HPDE6-E6E7 (cell line): ENCODE measurements around the gene UBE2I.

Experiments used
- DNase-seq: peaks from one replicate; pipeline ENCODE4 v3.0.0; 2011; ENCODE audit warnings: missing footprints; ENCODE audit errors: extremely low spot score

UBE2I gene

DNA sequence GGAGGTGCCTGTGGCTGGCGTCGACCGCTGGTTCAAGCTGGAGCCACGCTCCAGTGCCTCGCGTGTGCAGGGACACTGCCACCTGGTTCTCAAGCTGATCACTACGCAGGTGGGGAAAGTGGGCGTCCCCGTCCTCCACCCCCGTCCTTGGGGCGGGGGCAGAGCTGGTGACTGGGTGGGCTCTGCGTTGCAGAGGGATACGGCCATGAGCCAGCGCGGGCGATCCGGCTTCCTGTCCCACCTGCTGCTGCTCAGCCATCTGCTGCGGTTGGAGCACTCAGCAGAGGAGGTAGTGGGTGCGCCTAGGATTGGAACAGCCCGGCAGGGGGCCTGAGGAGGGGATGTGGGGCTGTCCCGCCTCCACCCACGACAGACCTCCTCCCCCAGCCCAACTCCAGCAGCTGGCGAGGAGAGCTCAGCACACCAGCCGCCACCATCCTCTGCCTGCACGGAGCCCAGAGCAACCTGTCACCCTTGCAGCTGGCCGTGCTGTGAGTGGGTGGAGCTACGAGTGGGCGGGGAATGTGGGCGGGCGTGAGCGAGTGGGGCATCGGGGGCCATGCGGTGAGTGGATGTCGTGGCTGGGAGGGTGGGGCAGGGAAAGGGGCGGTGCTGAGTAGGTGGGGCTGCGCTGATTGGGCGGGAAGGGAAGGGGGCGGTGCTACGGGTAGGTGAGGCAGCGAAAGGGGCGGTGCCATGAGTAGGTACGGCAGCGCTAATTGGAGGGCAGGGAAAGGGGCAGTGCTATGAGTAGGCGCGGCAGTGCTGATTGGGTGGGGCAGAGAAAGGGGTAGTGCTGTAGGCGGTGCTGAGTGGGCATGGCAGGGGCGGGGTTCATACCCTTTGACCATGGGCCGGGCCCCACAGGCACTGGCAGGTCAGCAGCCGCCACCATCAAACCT, 33.3 kb downstream of the UBE2I start:
- DNase-seq = peak; percentile 99

DNA sequence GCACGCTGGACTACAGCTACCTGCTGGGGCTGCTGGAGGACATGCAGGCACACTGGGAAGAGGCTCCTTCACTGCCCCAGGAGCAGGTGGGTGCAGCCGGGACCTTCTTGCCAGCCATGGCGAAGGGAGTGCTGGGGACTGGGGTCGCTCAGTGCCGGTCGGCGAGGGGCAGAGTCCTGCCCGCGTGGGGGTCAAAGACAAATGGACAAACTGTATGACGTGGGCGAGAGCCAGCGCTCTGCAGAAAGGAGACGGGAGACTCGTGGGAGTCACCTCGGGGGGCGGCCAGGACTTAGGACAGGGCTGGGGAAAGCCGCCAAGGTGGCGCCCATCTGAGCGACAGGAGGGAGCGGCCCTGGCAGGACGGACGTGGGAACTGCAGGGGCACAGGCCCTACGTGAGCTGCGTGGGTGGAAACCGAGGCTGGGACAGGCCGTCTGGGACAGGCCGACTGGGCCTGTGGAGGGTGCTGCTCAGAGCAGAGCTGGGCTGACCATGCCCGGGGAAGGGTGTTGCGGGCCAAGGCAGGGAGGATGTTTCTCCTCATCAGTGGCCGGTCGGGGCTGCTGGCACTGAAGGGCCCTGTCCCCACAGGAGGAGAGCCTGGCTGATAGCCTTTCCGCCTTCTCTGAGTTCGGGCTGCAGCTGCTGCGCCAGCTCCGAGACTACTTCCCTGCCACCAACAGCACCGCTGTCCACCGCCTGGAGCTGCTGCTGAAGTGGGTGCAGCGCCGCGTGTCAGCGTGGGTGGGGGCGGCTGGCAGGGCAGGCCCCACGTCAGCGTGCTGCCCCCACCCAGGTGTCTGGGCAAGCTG, 34.2 kb downstream of the UBE2I start:
- peak; percentile 19 for DNase-seq

DNA sequence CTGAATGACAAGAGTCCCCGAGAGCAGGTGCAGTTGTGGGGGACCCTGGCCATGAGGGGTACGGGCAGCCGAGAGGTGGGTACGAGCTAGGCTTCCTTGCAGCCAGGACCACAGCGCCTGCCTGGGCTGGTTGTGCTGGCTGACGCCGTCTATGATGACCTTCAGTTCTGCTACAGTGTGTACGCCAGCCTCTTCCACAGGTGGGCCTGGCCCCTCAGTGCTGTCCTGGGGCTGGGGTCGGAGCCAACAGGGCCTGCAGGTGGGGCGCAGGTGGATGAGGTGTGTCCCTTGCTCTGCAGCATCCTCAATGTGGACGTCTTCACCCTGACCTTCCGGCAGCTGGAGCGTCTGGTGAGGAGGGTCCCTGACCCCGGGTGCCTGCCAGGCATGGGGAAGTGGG, 35.1 kb downstream of the UBE2I start:
- DNase-seq = no peak

DNA sequence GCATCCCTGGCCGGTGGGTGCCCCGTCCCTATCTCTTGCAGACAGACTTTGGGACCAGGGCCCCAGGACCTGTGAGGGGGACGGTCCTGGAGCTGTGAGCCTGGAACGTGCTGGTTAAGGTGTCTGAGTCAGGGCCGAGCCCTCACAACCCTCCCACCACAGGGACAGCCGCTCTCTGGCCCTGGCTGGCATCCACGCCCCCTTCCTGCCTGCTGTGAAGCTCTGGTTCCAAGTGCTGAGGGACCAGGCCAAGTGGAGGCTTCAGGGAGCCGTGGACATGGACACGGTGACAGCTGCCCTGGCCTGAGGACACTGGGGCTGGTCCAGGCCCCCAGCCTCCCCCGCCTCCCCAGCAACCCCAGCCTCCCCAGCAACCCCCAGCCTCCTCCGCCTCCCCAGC, 35.7 kb downstream of the UBE2I start:
- no peak for DNase-seq

DNA sequence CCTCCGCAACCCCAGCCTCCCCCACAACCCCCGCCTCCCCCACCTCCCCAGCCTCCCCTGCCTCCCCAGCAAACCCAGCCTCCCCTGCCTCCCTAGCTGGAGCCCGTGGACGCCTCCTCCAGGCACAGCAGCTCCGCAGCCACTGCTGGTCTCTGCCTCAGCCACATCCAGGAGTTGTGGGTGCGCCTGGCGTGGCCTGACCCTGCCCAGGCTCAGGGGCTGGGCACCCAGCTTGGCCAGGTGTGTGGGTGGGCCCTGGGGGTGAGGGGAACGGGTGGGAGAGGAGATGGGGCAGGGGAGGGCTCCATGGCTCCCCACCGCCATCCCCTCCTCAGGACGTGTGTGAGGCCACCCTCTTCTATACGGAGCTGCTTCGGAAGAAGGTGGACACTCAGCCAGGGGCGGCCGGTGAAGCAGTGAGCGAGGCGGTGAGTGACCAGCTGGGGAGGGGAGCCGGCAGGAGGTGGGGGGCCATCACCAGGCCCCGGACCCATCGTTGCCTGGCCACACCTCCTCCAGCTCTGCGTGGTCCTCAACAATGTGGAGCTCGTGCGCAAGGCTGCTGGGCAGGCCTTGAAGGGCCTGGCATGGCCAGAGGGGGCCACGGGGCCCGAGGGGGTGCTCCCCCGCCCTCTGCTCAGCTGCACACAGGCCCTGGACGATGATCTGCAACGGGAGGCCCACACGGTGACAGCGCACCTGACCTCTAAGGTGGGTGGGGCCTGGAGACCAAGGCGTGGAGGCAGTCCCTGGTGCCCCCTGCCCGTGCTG, 36.4 kb downstream of the UBE2I start:
- DNase-seq = no peak

DNA sequence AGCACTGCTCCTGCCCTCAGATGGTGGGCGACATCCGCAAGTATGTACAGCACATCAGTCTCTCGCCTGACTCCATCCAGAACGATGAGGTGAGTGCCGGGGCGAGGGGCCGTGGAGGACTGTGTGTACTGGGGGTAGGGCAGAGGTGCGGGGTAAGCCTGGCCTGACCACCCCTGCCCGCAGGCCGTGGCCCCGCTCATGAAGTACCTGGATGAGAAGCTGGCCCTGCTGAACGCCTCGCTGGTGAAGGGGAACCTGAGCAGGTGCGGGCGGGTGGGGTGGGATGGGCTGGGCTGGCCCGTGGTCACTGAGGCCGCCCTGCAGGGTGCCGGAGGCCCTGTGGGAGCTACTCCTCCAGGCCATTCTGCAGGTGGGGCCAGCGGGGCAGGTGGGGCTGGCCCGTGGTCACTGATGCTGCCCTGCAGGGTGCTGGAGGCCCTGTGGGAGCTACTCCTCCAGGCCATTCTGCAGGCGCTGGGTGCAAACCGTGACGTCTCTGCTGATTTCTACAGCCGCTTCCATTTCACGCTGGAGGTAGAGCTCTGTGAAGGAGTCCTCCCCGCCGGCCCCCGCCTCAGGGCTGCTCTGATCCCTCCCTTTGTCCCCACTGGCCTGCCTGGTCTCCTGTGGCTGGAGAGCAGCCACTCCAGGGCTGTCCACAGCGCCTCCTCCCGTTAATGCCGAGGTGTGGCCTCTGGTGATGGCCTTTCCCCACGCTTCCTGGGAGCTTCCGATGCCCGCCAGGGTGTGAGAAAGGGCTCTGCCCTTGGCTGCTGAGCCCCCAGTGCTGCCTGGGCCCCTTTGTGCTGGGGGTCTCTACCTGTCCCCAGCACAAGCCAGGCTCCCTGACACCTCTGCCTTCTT, 37.2 kb downstream of the UBE2I start:
- DNase-seq = no peak

DNA sequence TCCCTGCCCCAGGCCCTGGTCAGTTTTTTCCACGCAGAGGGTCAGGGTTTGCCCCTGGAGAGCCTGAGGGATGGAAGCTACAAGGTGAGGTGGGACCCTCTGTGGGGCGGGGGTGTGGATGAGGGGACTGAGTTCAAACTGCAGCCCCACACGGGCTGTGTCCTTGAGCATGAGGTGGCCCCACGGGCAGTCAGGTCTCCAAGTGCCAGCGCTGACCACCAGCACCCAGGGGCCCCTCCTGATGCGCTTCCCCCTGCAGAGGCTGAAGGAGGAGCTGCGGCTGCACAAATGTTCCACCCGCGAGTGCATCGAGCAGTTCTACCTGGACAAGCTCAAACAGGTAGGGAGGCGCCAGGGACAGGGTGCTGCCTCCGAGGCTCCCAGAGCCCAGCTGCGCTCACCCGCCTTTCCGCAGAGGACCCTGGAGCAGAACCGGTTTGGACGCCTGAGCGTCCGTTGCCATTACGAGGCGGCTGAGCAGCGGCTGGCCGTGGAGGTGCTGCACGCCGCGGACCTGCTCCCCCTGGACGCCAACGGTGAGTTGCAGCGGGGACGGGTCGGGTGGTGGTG, 37.9 kb downstream of the UBE2I start:
- DNase-seq = no peak

DNA sequence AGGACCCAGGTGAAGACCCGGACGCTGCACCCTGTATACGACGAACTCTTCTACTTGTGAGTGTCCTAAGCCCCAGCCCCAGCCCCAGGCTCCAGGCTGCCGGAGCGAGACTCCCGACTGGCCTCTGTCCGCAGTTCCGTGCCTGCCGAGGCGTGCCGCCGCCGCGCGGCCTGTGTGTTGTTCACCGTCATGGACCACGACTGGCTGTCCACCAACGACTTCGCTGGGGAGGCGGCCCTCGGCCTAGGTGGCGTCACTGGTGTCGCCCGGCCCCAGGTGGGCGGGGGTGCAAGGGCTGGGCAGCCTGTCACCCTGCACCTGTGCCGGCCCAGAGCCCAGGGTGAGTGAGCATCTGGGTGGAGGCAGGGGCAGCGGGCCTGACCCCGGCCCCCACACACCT, 38.5 kb downstream of the UBE2I start:
- DNase-seq = no peak

DNA sequence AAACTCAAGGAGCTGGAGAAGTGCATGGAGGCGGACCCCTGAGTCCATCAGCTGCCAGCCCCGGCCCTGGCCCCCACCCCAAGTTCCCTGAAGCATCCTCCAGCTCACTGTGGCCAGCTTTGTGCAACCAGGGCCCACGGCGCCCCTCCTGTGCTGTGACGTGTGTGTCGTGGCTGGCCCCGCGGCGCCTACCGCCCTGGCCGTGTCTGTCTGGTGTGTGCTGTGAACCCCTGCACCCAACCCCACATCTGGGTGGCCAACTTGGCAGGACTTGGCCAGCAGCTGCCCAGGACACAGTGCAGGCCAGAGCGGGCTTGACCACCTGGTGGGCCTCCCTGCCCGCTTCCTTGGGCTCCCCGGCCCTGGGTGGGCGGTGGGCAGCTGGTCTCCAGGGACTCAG, 39.0 kb downstream of the UBE2I start:
- DNase-seq = no peak

DNA sequence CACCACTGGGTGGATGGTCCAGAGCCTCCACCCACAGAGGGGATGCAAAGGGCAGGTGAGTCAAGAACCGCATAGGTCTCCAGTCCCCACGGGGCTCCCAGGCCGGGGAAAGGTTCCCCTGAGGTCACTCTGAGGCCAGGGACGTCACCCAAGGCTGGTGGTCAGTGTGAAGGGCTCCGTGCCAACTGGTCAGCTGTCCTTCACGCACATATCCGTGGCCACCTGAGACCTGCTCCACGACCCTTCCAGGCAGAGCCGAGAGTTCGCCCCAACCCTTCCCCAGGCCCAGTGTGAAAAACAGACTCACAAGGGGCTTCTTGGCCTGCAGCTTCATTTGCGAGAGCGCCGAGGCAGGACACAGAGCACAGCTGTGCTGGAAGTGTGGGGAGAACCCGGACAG, 39.5 kb downstream of the UBE2I start:
- DNase-seq = no peak

DNA sequence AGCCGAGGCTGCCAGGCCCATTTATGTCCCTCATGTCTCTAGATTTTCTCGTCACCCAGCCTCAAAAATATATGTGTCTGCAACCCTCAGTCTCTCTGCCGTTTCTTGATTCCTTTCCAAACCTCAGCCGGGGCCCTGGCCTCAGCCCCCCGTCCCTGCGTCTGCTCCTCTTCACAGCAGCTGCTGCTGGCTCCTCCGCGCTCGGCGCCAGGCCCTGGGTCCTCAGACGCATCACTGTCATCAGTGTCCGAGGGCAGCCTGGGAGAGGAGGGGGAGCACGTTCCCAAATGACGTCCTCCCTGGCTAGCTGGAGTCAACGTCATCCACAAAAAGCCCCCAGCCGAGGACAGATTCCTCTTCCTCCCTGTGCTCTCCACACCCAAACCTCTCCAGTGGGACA, 39.9 kb downstream of the UBE2I start:
- no peak for DNase-seq

DNA sequence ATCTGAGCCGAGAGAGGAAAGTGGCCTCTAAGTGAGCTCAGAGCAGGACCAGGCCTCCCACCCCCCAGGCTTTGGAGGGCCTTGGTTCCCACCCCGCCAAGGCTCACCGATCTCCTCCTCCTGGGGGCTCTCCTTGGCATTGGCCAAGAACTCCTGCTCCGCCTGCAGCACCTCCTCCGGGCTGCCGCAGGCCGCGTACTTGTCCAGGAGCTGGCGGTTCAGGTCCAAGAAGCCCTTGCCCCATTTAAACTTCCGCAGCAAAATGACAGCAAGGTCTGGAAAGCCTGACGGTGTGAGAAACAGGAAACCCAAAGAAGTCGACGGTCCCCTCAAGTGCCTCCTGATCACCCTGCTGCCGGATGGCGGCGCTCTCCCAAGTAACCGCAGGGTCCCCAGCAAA, 40.5 kb downstream of the UBE2I start:
- no peak for DNase-seq

DNA sequence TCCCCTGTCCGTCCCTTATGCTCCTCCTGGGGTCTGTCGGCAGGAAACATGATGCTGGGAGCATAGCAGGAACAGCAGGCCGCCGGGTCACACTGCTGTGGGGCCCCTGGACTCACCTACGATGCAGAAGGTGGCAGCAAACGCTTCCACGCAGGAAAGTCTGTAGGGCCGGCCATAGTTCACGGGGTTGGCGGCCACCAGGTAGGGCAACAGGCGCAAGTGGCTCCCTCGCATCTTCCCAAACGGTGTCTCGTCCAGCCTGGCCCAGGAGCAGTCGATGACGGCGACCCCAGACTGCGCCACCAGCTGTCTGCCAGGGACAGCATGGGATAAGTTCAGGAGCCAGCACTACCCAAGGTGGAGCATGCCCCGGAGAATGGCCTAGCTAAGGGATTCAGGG, 41.3 kb downstream of the UBE2I start:
- DNase-seq = no peak

DNA sequence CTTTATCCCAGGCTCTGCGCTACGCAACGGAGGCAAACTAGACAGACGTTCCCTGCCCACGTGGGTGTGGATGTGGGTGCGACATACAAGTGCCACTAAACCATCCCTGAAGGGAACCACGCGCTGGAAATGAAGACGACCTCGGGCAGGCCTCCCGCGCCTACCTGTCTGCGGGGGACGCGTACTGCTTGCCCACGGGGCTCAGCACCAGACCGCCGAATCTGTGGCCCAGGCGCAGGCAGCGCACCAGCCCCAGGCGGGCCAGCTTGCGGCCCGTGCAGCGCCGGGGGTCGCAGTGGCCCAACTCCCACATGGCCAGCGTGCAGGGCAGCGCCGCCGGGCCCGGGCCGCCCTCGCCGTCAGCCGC, 41.8 kb downstream of the UBE2I start:
- DNase-seq = no peak

DNA sequence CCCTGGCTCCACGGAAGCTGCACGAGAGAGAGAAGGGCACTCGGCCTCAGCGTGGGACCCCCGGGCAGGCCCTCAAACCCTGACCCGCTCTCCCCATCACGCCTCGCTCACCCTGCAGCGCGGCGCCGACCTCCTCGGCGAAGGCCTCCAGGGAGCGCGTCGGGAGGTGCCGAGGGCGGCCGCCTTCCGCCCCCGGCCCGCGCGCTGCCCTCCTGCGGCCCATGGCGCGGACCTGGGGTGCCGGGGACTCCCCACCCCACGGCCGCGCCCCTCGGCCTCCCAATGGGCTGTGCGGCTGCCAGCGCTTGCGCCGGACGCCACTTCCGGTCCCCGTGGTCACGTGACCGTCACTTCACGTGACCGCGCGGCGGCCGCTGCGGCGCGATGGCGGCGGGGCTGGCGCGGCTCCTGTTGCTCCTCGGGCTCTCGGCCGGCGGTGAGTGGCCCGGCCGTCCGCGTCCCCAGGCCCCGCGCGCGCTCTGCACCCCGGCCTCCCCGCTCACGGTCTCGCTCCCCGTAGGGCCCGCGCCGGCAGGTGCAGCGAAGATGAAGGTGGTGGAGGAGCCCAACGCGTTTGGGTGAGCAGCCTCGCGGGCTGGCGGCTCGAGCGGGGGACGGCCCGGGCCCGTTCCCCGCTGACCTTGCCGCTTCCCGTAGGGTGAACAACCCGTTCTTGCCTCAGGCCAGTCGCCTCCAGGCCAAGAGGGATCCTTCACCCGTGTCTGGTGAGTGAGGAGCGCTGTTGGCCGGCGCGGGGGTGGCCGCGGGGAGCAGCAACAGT, 42.3 kb downstream of the UBE2I start, which contains the start of the genes GNPTG and TSR3:
Gene GNPTG (plus strand): TSS at position 350 of the 781 bp plus-strand sequence. CDS start 35 bp downstream, at position 385.
Gene TSR3 (minus strand): TSS at position 297 of the 781 bp plus-strand sequence. CDS start 74 bp downstream, at position 223.
- peak; percentile 77 for DNase-seq

DNA sequence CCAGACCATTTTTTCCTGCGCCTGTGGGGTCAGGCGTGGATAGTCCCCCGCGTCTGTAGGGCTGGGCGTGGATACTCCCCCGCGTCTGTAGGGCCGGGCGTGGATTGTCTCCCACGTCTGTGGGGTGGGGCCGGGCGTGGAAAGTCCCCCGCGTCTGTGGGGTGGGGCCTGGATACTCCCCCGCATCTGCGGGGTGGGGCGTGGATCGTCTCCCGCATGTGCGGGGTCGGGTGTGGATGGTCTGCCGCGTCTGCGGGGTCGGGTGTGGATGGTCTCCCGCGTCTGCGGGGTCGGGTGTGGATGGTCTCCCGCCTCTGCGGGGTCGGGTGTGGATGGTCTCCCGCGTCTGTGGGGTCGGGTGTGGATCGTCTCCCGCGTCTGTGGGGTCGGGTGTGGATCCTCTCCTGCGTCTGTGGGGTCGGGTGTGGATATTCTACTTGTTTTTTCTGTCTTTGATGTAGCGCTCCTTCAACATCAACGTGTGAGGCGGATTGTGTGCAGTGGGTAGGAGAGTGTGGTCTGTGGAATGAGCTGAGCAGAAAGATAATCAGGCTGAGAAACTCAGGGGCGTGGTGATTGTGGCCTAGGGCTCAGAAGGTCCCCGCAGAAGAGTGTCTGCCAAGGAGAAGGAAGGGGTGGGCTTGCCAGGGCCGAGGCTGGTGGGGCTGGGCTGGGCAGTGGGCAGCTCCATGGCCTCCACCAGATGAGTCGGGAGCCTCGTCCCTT, 45.5 kb downstream of the UBE2I start:
- DNase-seq = no peak

DNA sequence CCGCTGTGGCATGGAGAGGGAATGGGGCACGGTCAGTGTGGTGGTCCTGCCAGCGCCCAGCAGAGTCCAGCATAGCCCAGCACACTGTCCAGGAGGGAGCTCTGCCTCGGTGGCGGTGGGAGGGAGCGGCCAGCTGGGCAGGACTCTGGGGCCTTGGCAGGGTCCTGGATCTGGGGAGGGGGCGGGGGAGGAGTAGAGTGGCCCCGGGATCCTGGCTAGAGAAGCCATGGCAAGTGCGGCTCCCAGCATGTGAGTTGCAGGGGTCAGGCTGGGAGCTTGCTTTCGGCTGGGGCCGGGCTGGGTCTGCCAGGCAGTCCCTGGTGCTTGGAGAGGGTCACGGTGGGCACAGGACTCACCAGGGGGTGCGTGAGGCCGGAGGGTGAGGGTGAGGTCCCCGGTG, 46.2 kb downstream of the UBE2I start:
- DNase-seq = no peak

DNA sequence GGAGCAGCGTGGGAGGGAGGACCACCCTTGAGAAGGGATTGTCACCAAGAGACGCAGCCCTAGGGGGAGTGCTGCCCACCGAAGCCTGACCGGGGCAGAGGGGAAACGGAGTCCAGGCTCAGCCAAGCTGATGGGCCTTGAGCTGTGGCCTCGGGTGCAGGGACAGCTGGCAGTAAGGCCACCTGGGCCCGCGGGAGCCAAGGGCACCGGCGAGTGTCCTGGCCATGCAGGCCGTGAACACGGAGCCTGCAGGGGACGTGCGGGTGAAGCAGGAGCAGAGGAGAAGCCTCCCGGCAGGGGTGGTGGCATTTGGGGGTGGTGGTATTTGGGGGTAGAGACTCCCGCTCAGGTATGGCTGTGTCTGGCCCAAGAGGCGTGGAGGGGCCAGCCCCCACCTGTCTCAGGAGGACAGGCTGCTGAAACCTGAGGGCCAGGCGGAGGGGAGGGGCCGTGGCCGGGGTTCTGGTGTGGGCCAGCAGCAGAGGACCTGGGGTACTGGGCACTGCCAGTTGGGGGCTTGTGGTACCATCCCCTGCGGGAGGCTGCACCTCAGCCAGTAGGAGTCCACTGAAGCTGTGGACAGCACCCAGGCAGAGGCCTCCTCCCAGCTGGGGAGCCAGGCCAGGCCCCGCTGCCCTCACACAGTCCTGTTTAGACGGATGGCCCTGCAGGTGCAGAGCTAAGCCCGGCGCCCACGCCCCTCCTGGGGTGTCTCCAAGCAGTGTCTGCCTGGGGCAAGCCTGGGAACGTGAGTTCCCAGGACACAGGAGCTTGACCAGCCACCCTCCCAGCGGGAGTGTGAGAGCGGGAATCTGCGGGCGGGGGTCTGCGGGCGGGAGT, 46.8 kb downstream of the UBE2I start:
- DNase-seq = no peak
